HG03280 (cell line): ENCODE results near the gene GRB10.

ENCODE experiments used
- ATAC-seq: cut with Tn5 transposase; IDR thresholded peaks from one replicate; pipeline ENCODE4 v1.9.1; 2021; ENCODE audit warnings: mild to moderate bottlenecking, moderate library complexity; ENCODE audit not compliant: unreplicated experiment

The GRB10 gene

GRCh38 chr7:50721661-50722259, 60.9 kb downstream of the GRB10 start:
- ATAC-seq, result no peak

GRCh38 chr7:50721160-50721559, 61.5 kb downstream of the GRB10 start:
- no peak for ATAC-seq

DNA sequence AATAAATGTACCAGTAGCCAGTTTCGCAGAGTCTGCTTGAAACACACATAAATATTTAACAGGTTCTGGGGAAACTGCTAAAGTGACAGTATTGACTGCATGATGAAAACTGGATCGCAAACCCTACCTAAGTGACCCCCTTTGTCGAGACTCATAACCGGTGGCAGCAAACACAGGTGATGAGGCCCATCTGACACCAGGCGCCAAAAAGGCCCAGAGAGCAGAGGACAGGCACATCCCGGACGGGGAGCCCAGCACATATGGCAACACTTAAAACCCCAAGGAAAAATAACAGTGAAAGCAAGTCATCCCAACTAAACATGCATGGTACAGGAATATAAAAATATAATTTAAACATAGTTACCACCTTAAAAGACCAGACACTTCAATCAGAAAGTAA, 62.4 kb downstream of the GRB10 start:
- ATAC-seq, result no peak

DNA sequence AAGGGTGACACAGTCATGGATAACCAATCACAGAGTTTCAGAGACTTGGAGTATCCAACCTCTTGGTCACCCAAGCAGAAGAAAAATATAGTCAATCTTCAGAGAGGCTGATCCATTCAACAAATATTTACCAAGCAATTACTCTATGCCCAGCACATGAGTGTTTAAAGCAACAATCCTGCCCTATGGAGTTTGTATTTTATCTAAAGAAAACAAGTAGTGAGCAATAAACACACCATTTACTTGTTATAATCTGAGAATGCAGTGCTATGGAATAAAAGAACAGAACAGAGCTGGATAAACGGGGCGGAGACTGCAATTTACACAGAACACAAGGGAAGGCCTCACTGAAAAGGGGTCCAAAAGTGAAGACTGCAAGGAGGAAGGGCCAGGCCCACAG, 63.8 kb downstream of the GRB10 start:
- no peak for ATAC-seq

- no peak for ATAC-seq
These were observed 64.4 kb downstream of the GRB10 start for GRCh38 chr7:50718311-50718710.

GRCh38 chr7:50717181-50717580, 65.5 kb downstream of the GRB10 start:
- ATAC-seq, result no peak

GRCh38 chr7:50714857-50715256, 67.8 kb downstream of the GRB10 start:
- no peak for ATAC-seq

DNA sequence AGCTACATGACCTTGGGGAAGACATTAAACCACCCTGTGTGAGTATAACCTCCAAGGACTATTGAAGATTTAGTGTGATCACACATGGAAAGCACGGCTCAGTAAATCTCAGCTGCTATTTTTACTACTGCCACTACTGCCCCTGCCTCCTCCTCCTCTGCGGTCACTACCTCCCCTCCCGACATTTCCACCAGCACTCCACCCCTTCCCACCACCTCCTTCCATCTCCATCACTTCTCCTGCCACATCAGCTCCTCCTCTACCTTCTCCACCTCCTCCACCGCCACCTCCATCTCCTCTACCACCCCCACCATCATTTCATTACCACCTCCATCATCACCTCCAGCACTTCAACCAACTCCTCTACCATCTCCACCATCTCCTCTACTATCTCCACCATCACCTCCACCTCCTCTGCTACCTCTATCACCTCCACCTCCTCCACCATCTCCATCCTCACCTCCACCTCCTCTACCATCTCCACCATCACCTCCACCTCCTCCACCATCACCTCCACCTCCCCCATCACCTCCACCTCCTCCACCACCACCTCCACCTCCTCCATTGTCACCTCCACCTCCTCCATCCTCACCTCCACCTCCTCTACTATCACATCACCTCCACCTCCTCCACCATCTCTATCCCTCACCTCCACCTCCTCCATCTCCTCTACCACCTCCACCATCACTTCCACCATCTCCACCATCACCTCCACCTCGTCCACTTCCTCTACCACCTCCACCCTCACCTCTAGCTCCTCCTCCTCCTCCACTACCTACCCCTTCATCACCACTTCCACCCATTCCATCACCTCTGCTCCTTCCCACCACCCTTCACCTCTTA, 69.4 kb downstream of the GRB10 start:
- ATAC-seq, result no peak

DNA sequence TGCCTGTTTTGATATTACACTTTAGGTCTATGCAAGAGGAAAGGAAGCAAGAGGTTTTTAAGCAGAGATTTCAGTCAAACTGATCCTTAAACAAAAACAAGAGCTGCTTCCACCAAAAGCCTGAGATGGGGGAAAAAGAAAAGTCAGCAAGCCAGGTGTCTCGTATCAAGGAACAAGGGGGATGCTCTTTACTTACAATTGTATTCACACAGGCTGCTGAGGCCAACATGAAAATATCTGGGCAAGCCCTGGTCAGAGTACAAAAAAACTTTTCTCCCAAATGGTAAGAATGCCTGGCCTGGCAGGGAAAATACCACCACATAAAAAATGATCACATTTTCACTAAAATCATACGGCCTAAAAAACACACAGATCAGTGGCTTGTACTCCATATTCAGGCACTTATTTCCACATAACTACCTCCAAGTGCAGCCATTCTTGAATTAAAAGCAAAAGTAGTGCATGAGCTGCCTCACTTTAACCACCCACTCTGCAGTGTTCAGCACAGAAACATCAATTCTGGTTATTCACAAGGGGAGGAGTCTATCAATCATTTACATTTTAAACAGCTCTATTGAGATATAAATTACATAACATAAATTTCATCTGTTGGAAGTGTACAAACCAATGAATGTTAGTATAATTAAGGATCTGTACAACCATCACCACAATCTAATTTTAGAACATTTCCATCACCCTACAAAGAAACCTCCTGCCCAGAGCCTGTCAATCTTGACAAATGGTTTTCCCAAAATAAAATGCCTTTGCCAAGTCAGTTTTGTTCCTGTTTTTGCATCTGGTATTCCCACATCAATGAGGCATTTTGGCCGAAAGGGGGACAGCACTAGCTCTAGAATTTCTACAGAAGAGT, 70.2 kb downstream of the GRB10 start:
- ATAC-seq, result no peak

GRCh38 chr7:50711271-50712175, 71.2 kb downstream of the GRB10 start:
- no peak for ATAC-seq

- no peak for ATAC-seq
These were observed 72.1 kb downstream of the GRB10 start for GRCh38 chr7:50710441-50711154.

GRCh38 chr7:50709151-50709550, 73.5 kb downstream of the GRB10 start:
- no peak for ATAC-seq

DNA sequence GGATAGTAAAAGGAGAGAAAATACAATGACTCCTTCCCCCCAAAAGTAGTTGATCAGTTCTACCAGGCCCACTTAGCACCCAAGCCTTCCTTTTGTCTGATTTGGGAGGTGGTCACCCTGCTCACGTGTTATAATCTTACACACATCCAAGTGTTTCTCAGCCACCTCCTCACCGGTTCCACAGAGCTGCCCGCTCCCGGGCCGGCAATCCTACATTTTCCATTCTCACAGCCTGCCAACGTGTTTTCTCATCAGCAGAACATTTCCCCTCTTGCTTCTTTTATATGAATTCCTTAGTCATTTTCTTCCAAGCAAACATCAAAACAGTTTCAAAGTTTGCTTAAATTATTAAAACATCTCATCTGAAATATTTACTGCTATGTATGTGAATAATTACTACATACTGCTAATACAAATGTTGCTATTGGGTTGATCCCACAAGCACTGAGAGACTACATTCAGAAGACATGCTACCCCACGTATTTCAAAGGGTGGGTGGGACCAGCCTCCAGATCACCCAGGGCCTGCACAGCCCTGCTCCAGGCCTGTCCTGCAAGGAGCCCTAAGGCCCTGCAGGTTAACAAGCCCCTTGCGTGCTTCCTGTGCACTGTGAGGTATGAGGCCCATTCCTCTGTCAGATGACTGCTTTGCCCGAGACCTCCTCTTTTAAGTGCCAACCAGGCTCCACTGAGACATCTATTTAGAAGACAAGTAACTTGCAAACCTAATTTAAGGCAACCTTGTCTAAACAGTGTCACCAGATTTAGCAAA, 75.3 kb downstream of the GRB10 start:
- no peak for ATAC-seq

DNA sequence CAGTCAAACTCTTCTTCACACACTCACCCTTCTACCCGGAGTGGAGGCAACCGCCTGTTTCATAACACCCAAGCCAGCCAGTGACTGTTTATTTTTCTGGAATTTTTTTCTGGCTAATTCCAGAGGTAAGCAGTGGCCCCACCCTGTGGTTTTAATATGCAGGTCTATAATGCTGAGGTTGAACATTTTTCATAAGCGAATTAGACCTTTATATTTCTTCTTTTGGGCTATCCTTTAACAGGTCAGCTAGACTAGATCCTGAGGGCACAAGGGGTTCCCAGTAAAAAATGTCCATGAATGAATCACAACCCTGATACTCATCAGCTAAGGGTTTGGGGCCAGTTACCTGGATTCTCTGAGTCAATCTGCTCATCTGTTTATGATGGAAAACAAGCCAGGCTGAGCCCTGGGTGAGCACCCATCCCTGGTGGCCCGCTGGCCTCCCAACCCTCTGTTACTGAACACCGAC, 76.2 kb downstream of the GRB10 start:
- ATAC-seq, result no peak

- no peak for ATAC-seq
These were observed 77.9 kb downstream of the GRB10 start for GRCh38 chr7:50704844-50705243.

GRCh38 chr7:50703654-50704053, 79.0 kb downstream of the GRB10 start:
- ATAC-seq, result no peak

DNA sequence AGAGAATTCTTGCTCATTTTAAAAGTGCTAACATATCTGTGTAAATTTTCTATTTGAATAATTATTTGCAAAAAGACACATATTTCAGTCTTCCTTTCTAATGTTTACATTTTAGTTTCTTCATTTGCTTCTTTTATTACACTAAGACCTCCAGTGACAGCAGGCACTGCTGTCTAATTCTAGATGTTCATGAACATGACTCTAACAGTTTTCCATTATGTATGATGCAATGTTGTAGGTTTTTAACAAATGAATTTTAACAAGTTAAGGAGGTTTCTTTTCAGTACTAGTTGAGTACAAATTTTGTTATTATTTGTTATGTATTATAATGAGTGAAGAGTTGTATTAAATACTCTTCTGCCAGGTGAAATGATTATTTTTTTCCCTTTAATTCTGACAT, 83.6 kb downstream of the GRB10 start:
- ATAC-seq, result no peak

GRCh38 chr7:50697748-50698147, 84.9 kb downstream of the GRB10 start:
- ATAC-seq, result no peak
